HepG2 (cell line): Measurements from ENCODE around the gene MALRD1. TPM values are rescaled to one million over a fixed set of nuclear protein-coding genes. Genes with fewer than 3 reads are reported as not detected.
"Not testable (repeated sequence)": the region's sequence is repeated elsewhere in the genome, so short reads cannot be mapped to it uniquely, and the experiment has no call there.

Source experiments
- ATAC-seq: fragments of 200-7000 bp; cut with Tn5 transposase; 3 replicates; pipeline ENCODE4 v1.9.1; 2020; ENCODE audit warnings: mild to moderate bottlenecking, moderate library complexity
- BruUV-seq: library from RNA; stranded (reverse); fragments of 400-500 nt; replicated peaks from 2 replicates; lab custom pipeline; 2021; lab: Mats Ljungman, UMichigan
- CTCF ChIA-PET: fragments of 300-600 bp; formaldehyde crosslinking; extraction: SDS; loops from one replicate; lab custom pipeline; 2021; ENCODE audit warnings: low total read pairs, inconsistent platforms, low intra/inter-chr PET ratio; lab: Yijun Ruan, JAX
- POLR2A ChIA-PET: fragments of 350-600 bp; sonication (Branson Sonifier 250); formaldehyde crosslinking; loops from one replicate; lab custom pipeline; 2020; ENCODE audit warnings: antibody characterized with exemption, inconsistent platforms; lab: Yijun Ruan, JAX
- DNase-seq: peaks from one replicate; pipeline ENCODE4 v3.0.0-alpha.2; 2015; ENCODE audit warnings: low spot score
- FAIRE-seq: peaks from 3 replicates; lab custom pipeline; 2011; peaks lifted over from hg19 to GRCh38; lab: Jason Lieb, UNC
- H2AFZ ChIP-seq: one replicate; pipeline ENCODE4 v1.6.1; 2011; ENCODE audit warnings: low read length, inconsistent platforms
- H3K27ac ChIP-seq: fragments of 300-600 bp; 3 replicates; pipeline ENCODE4 v1.8.0; 2011; ENCODE audit warnings: mixed run types, mild to moderate bottlenecking, mixed read lengths, low read length, inconsistent platforms; ENCODE audit not compliant: insufficient read depth; ENCODE audit errors: extremely low read length
- H3K27me3 ChIP-seq, 2 experiments: fragments of 200-600 bp in 1 of 2; 2 replicates in 1 of 2; 3 replicates in 1 of 2; pipeline versions ENCODE4 v1.6.0 to v1.8.0; 2011; ENCODE audit warnings: low read length in 2 of 2, mild to moderate bottlenecking in 2 of 2, moderate library complexity in 2 of 2, inconsistent platforms in 1 of 2; ENCODE audit not compliant: insufficient read depth in 2 of 2, control insufficient read depth in 1 of 2
- H3K36me3 ChIP-seq, 2 experiments: fragments of 200-600 bp in 1 of 2; replicated peaks in 1 of 2; 2 replicates in 1 of 2; 3 replicates in 1 of 2; pipeline versions ENCODE4 v1.5.1 to v1.8.0; 2011; ENCODE audit warnings: low read length in 2 of 2, inconsistent platforms in 1 of 2; ENCODE audit not compliant: insufficient read depth in 2 of 2, control insufficient read depth in 1 of 2
- H3K4me1 ChIP-seq: 2 replicates; pipeline ENCODE4 v1.5.1; 2012; ENCODE audit warnings: low read length, inconsistent platforms; ENCODE audit not compliant: insufficient read depth
- H3K4me2 ChIP-seq: 2 replicates; pipeline ENCODE4 v1.6.0; 2011; ENCODE audit warnings: low read depth, low read length, inconsistent platforms
- H3K4me3 ChIP-seq, 3 experiments: fragments of 200-600 bp in 1 of 3; sonication (generic), shearing (Covaris generic) in 1 of 3; replicated peaks in 1 of 3; 2 replicates each; pipeline ENCODE4 v1.5.1; 2011 to 2016; ENCODE audit warnings: low read length in 3 of 3, inconsistent platforms in 2 of 3, low read depth in 2 of 3, mild to moderate bottlenecking in 2 of 3, control low read depth in 1 of 3, mixed read lengths in 1 of 3; ENCODE audit not compliant: insufficient read depth in 1 of 3
- H3K79me2 ChIP-seq: one replicate; pipeline ENCODE4 v1.6.1; 2011; ENCODE audit warnings: low read length, inconsistent platforms; ENCODE audit not compliant: insufficient read depth
- H3K9ac ChIP-seq: 2 replicates; pipeline ENCODE4 v1.6.0; 2011; ENCODE audit warnings: mild to moderate bottlenecking, low read depth, low read length, inconsistent platforms; ENCODE audit not compliant: insufficient read depth
- H3K9me3 ChIP-seq: 2 replicates; pipeline ENCODE4 v1.5.1; 2012; ENCODE audit warnings: mild to moderate bottlenecking, low read length
- H4K20me1 ChIP-seq: 2 replicates; pipeline ENCODE4 v1.6.0; 2011; ENCODE audit warnings: inconsistent platforms, mild to moderate bottlenecking, low read length, moderate library complexity; ENCODE audit not compliant: insufficient read depth
- NONO ChIP-seq, 2 experiments: fragments of 450-650 bp in 1 of 2; sonication (generic) in 1 of 2; formaldehyde crosslinking in 1 of 2; IDR thresholded peaks in 1 of 2; conservative IDR thresholded peaks in 1 of 2; 2 replicates each; pipeline versions ENCODE4 v1.6.1 to v1.8.0; 2017 to 2022; ENCODE audit warnings: mild to moderate bottlenecking in 1 of 2, missing genetic modification reagents in 1 of 2, moderate library complexity in 1 of 2
- SMAD3 ChIP-seq: sonication (generic); formaldehyde crosslinking; IDR thresholded peaks from 2 replicates; pipeline ENCODE4 v1.4.0; 2020; ENCODE audit warnings: missing genetic modification reagents
- SPEN ChIP-seq: sonication (generic); formaldehyde crosslinking; IDR thresholded peaks from 2 replicates; pipeline ENCODE4 v1.5.1; 2020; ENCODE audit warnings: low read depth, mild to moderate bottlenecking, missing genetic modification reagents
- THRA ChIP-seq: sonication (generic); formaldehyde crosslinking; IDR thresholded peaks from 2 replicates; pipeline ENCODE4 v1.4.0; 2020; ENCODE audit warnings: missing genetic modification reagents, borderline replicate concordance
- WIZ ChIP-seq: sonication (generic); formaldehyde crosslinking; IDR thresholded peaks from 2 replicates; pipeline ENCODE4 v1.5.1; 2020; ENCODE audit warnings: mild to moderate bottlenecking, missing genetic modification reagents
- ZBTB14 ChIP-seq: sonication (generic); formaldehyde crosslinking; IDR thresholded peaks from 2 replicates; pipeline ENCODE4 v1.4.0; 2020; ENCODE audit warnings: missing genetic modification reagents
- ZIK1 ChIP-seq: sonication (generic); formaldehyde crosslinking; IDR thresholded peaks from 2 replicates; pipeline ENCODE4 v1.5.0; 2020; ENCODE audit warnings: mild to moderate bottlenecking, low read depth, missing genetic modification reagents, borderline replicate concordance
- ZNF143 ChIP-seq: sonication (generic); formaldehyde crosslinking; IDR thresholded peaks from 2 replicates; pipeline ENCODE4 v1.4.0; 2020; ENCODE audit warnings: missing genetic modification reagents
- ZNF691 ChIP-seq: sonication (generic); formaldehyde crosslinking; IDR thresholded peaks from 2 replicates; pipeline ENCODE4 v1.4.0; 2020; ENCODE audit warnings: missing genetic modification reagents, low read depth, mild to moderate bottlenecking, borderline replicate concordance
- ZXDC ChIP-seq: sonication (generic); formaldehyde crosslinking; IDR thresholded peaks from 2 replicates; pipeline ENCODE4 v1.5.0; 2020; ENCODE audit warnings: mild to moderate bottlenecking, missing genetic modification reagents
- whole genome bisulfite sequencing: methylation state at CpG from one replicate; pipeline ENCODE4 v1.1.6; 2017; ENCODE audit warnings: low lambda C conversion rate; 5-methylcytosine and 5-hydroxymethylcytosine counted together
- in situ Hi-C: cut with HindIII; loops from 2 replicates; pipeline ENCODE4 v1.10.0; 2017; ENCODE audit warnings: low pct_unique_long_range_greater_than_20kb; ENCODE audit not compliant: extremely low pct_ligation_motif_present
- intact Hi-C: fragments of 100-400 bp; cut with micrococcal nuclease; formaldehyde crosslinking; loops from one replicate; pipeline ENCODE4 v1.10.0; 2022; ENCODE audit not compliant: unreplicated experiment
- polyA plus RNA-seq, 8 experiments: library from polyadenylated mRNA; depleted of rRNA in 3 of 8; stranded (reverse) in 7 of 8; unstranded in 1 of 8; fragments of >200 nt; fragmentation: Illumina TruSeq in 4 of 8; extraction: Trizol in 4 of 8; gene quantifications; 2 replicates each; pipeline versions ENCODE4 v1.2.1 to v1.2.3, GENCODE V29; 2011 to 2016; ENCODE audit warnings: low read depth in 4 of 8, missing spikeins in 1 of 8, mixed read lengths in 1 of 8; ENCODE audit not compliant: insufficient read depth in 1 of 8
- total RNA-seq, 5 experiments: library from RNA; depleted of rRNA; stranded (reverse); fragments of >200 nt; fragmentation: Illumina TruSeq; extraction: Trizol; gene quantifications; 2 replicates each; pipeline ENCODE4 v1.2.3, GENCODE V29; 2016; ENCODE audit warnings: low read depth in 1 of 5

MALRD1 gene
- total and polyA plus RNA-seq, 2 of the 13 experiments (the other 11 are each of a cell fraction or from before 2014, with no cell fraction given) = 5.7 to 15.4 TPM

GRCh38 chr10:19510005-19510732 is 461.6 kb downstream of the MALRD1 start:
- H3K4me1 ChIP-seq, H3K27me3 ChIP-seq, H3K9me3 ChIP-seq, H3K4me3 ChIP-seq, H3K4me2 ChIP-seq, H3K9ac ChIP-seq, H3K36me3 ChIP-seq, CTCF ChIA-PET, H3K79me2 ChIP-seq, BruUV-seq, FAIRE-seq, ATAC-seq, intact Hi-C loops, POLR2A ChIA-PET, H4K20me1 ChIP-seq, H2AFZ ChIP-seq, DNase-seq, H3K27ac ChIP-seq, in situ Hi-C loops: not testable (repeated sequence)
- 52% methylated on average over 8 of the region's 8 CpGs for WGBS

- H4K20me1 ChIP-seq = no peaks in the 10 kb centered on the region
- in situ Hi-C loops = no loop called here
- ChIA-PET POLR2A (no interaction called here), CTCF (no interaction called here)
- ATAC-seq = no peak
- no TSS peak for BruUV-seq
- no peaks in the 10 kb centered on the region for H3K36me3 ChIP-seq
- no peak overlapping the region for H3K4me2 ChIP-seq
- DNase-seq = no peak
- no peaks in the 10 kb centered on the region for H3K4me1 ChIP-seq
- TF ChIP-seq ZNF143 (no peak), NONO (IDR thresholded peaks at IDR 0.05) (no peak), NONO (CRISPR knock-in tag; conservative IDR thresholded peaks at IDR 0.05) (no peak), ZIK1 (CRISPR knock-in tag) (no peak), SMAD3 (CRISPR knock-in tag) (no peak), SPEN (CRISPR knock-in tag) (no peak), THRA (CRISPR knock-in tag) (no peak), ZBTB14 (CRISPR knock-in tag) (no peak), ZXDC (no peak), WIZ (CRISPR knock-in tag) (no peak), ZNF691 (CRISPR knock-in tag) (no peak)
- H3K27me3 ChIP-seq = no peaks in the 10 kb centered on the region
- intact Hi-C loops = no loop called here
- H3K27ac ChIP-seq = no peak overlapping the region
- H3K9me3 ChIP-seq = peaks cover 24% of the 10 kb centered on the region
- no peak overlapping the region for H3K4me3 ChIP-seq
- FAIRE-seq = no peak
- no peak overlapping the region for H3K9ac ChIP-seq
- H2AFZ ChIP-seq = no peak overlapping the region
- H3K79me2 ChIP-seq = no peaks in the 10 kb centered on the region
These were observed 469.5 kb downstream of the MALRD1 start for GRCh38 chr10:19518109-19518508.
